Esophagus squamous epithelium (tissue), 4 donors: Measurements from ENCODE around the gene ZNF432.

Experiments used
- CTCF ChIP-seq, 6 experiments: fragments of 450-650 bp in 4 of 6; fragments of 200-600 bp in 2 of 6; sonication (generic) in 2 of 6; IDR thresholded peaks; one replicate each; pipeline ENCODE4 v1.5.1; 2016 to 2019; ENCODE audit warnings: antibody characterized with exemption in 6 of 6, mild to moderate bottlenecking in 4 of 6, moderate library complexity in 4 of 6
- POLR2A ChIP-seq, 4 donors: fragments of 450-650 bp; IDR thresholded peaks; one replicate each; pipeline ENCODE4 v1.6.1; 2017; ENCODE audit warnings: antibody characterized with exemption in 4 of 4, mild to moderate bottlenecking in 4 of 4, moderate library complexity in 3 of 4

GRCh38 chr19:52022193-52022592 is 26.4 kb downstream of the ZNF432 start:
- TF ChIP-seq CTCF (IDR thresholded peaks at IDR 0.05) (no peak), POLR2A (IDR thresholded peaks at IDR 0.05) (no peak)
